ENCODE measurements around the gene FKBP1B.
"Not testable (repeated sequence)": the region's sequence is repeated elsewhere in the genome, so short reads cannot be mapped to it uniquely, and the experiment has no call there.

Gene FKBP1B

DNA sequence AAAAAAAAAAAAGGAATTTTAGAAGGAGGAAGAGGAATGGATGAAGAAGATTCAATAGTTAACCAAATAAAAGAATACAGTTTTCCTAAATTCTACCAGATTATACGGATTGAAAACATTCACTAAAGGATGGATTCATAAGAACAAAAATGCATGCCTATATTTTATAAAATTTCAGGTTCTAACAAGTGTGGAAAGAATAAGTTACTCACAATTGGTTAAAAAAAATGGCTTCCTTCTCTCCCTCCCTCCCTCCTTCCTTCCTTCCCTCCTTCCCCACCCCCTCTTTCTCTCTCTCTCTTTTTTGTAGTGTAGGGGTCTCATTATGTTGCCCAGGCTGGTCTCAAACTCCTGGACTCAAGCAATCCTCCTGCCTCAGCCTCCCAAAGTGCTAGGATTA is 36.7 kb downstream of the FKBP1B start:
- Histone ChIP-seq H2AFZ (ENCODE audit: low read depth, low read length, severe bottlenecking) (no peak overlapping the region), H3K9me2 (replicated peaks; ENCODE audit: insufficient read depth, low read length) (no peaks in the 10 kb centered on the region), H3K9me3 (ENCODE audit: insufficient read depth, low read length) (no peaks in the 10 kb centered on the region), H3K9ac (ENCODE audit: low read length) (no peak overlapping the region), H3K4me2 (ENCODE audit: low read depth, low read length, poor library complexity, severe bottlenecking) (no peak overlapping the region), H3K36me3 (ENCODE audit: low read length) (no peaks in the 10 kb centered on the region), H3K27me3 (ENCODE audit: low read length) (no peaks in the 10 kb centered on the region), H3K27ac (ENCODE audit: low read depth, low read length) (no peak overlapping the region), H3K4me3 (ENCODE audit: insufficient read depth, low read length, poor library complexity, severe bottlenecking) (no peak overlapping the region), H3K79me2 (ENCODE audit: insufficient read depth, low read length) (no peaks in the 10 kb centered on the region), H4K20me1 (ENCODE audit: low read depth, low read length) (no peaks in the 10 kb centered on the region), H3F3A (ENCODE audit: insufficient read depth) (peaks cover 6% of the 10 kb centered on the region; the same call in 1 of the 2 replicates)
- TF ChIP-seq, protein P1, sequence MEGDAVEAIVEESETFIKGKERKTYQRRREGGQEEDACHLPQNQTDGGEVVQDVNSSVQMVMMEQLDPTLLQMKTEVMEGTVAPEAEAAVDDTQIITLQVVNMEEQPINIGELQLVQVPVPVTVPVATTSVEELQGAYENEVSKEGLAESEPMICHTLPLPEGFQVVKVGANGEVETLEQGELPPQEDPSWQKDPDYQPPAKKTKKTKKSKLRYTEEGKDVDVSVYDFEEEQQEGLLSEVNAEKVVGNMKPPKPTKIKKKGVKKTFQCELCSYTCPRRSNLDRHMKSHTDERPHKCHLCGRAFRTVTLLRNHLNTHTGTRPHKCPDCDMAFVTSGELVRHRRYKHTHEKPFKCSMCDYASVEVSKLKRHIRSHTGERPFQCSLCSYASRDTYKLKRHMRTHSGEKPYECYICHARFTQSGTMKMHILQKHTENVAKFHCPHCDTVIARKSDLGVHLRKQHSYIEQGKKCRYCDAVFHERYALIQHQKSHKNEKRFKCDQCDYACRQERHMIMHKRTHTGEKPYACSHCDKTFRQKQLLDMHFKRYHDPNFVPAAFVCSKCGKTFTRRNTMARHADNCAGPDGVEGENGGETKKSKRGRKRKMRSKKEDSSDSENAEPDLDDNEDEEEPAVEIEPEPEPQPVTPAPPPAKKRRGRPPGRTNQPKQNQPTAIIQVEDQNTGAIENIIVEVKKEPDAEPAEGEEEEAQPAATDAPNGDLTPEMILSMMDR (IDR thresholded peaks at IDR 0.05; ENCODE audit: insufficient read depth, low read length, poor library complexity, severe bottlenecking), result no peak
- no peak for TF ChIP-seq EZH2phosphoT487 (conservative IDR thresholded peaks at IDR 0.05; ENCODE audit: low read length)

DNA sequence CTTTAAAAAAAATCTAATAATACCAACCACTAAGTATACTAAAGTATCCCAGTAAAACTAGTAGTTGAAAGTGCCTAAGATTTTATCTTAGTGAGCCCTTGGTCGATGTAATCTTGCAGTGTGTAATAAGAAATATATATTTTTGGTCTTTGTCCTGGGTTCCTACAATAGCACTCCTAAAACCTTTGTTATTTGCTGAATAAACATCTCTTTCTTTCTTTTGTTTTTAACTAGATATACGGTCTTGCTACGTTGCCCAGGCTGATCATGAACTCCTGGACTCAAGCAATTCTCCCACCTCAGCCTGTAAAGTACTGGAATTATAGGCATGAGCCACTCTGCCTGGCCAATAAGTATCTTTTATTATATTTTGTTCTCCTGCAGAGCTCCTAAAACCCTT is 37.5 kb downstream of the FKBP1B start:
- H3K27ac ChIP-seq (ENCODE audit: low read depth, low read length), result no peak overlapping the region
- H3K36me3 ChIP-seq (ENCODE audit: low read length), result no peaks in the 10 kb centered on the region
- H4K20me1 ChIP-seq (ENCODE audit: low read depth, low read length), result no peaks in the 10 kb centered on the region
- no peak overlapping the region for H3K4me2 ChIP-seq (ENCODE audit: low read depth, low read length, poor library complexity, severe bottlenecking)
- TF ChIP-seq, protein P1 (IDR thresholded peaks at IDR 0.05; ENCODE audit: insufficient read depth, low read length, poor library complexity, severe bottlenecking), result no peak
- no peak for TF ChIP-seq EZH2phosphoT487 (conservative IDR thresholded peaks at IDR 0.05; ENCODE audit: low read length)
- no peak overlapping the region for H3K4me3 ChIP-seq (ENCODE audit: insufficient read depth, low read length, poor library complexity, severe bottlenecking)
- H3F3A ChIP-seq (ENCODE audit: insufficient read depth), result peaks cover 6% of the 10 kb centered on the region; the same call in 1 of the 2 replicates
- no peak overlapping the region for H2AFZ ChIP-seq (ENCODE audit: low read depth, low read length, severe bottlenecking)
- no peak overlapping the region for H3K9ac ChIP-seq (ENCODE audit: low read length)
- H3K79me2 ChIP-seq (ENCODE audit: insufficient read depth, low read length), result no peaks in the 10 kb centered on the region
- no peaks in the 10 kb centered on the region for H3K9me2 ChIP-seq (replicated peaks; ENCODE audit: insufficient read depth, low read length)
- H3K9me3 ChIP-seq (ENCODE audit: insufficient read depth, low read length), result no peaks in the 10 kb centered on the region
- no peaks in the 10 kb centered on the region for H3K27me3 ChIP-seq (ENCODE audit: low read length)

DNA sequence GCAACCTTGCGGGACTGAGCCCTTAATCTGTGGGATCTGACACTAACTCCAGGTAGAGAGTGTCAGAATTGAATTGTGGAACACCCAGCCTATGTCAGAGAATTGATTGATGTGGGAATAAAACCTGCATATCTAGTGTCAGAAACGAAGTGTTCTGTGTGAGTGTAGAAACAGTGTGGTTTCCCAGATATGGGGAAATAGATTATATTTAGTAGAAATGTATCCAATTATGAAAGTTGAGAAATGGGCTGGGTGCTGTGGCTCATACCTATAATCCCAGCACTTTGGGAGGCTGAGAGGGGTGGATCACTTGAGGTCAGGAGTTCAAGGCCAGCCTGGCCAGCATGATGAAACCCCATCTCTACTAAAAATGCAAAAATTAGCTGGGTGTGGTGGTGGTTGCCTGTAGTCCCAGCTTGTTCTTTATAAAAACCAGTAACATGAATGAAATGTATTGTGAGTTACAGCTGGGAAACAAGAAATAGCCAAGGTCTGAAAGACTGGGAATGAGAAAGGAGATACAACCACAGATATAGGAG is 39.3 kb downstream of the FKBP1B start:
- H3K9me3 ChIP-seq (ENCODE audit: insufficient read depth, low read length), result no peaks in the 10 kb centered on the region
- no peaks in the 10 kb centered on the region for H3K9me2 ChIP-seq (replicated peaks; ENCODE audit: insufficient read depth, low read length)
- H3K4me3 ChIP-seq (ENCODE audit: insufficient read depth, low read length, poor library complexity, severe bottlenecking), result no peak overlapping the region
- H3K36me3 ChIP-seq (ENCODE audit: low read length), result no peaks in the 10 kb centered on the region
- H3K27ac ChIP-seq (ENCODE audit: low read depth, low read length), result no peak overlapping the region
- H3K79me2 ChIP-seq (ENCODE audit: insufficient read depth, low read length), result no peaks in the 10 kb centered on the region
- H4K20me1 ChIP-seq (ENCODE audit: low read depth, low read length), result no peaks in the 10 kb centered on the region
- TF ChIP-seq, protein P1 (IDR thresholded peaks at IDR 0.05; ENCODE audit: insufficient read depth, low read length, poor library complexity, severe bottlenecking), result no peak
- TF ChIP-seq EZH2phosphoT487 (conservative IDR thresholded peaks at IDR 0.05; ENCODE audit: low read length), result no peak
- H3K9ac ChIP-seq (ENCODE audit: low read length), result no peak overlapping the region
- no peak overlapping the region for H3K4me2 ChIP-seq (ENCODE audit: low read depth, low read length, poor library complexity, severe bottlenecking)
- no peak overlapping the region for H2AFZ ChIP-seq (ENCODE audit: low read depth, low read length, severe bottlenecking)
- H3K27me3 ChIP-seq (ENCODE audit: low read length), result no peaks in the 10 kb centered on the region
- H3F3A ChIP-seq (ENCODE audit: insufficient read depth), result peaks cover 6% of the 10 kb centered on the region; the same call in 1 of the 2 replicates

DNA sequence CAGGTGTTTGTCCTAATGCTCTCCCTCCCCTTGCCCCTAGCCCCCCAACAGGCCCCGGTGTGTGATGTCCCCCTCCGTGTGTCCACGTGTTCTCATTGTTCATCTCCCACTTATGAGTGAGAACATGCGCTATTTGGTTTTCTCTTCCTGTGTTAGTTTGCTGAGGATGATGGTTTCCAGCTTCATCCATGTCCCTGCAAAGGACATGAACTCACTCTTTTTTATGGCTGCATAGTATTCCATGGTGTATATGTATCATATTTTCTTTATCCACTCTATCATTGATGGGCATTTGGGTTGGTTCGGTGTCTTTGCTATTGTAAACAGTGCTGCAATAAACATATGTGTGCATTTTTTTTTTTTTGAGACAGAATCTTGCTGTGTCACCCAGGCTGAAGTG is 43.7 kb downstream of the FKBP1B start:
- H3K36me3 ChIP-seq (ENCODE audit: low read length); H3K27me3 ChIP-seq (ENCODE audit: low read length); H3K4me3 ChIP-seq (ENCODE audit: insufficient read depth, low read length, poor library complexity, severe bottlenecking); H3K9me2 ChIP-seq (replicated peaks; ENCODE audit: insufficient read depth, low read length); H4K20me1 ChIP-seq (ENCODE audit: low read depth, low read length); H3K27ac ChIP-seq (ENCODE audit: low read depth, low read length); H2AFZ ChIP-seq (ENCODE audit: low read depth, low read length, severe bottlenecking); H3K9ac ChIP-seq (ENCODE audit: low read length); H3F3A ChIP-seq (ENCODE audit: insufficient read depth); H3K79me2 ChIP-seq (ENCODE audit: insufficient read depth, low read length); H3K4me2 ChIP-seq (ENCODE audit: low read depth, low read length, poor library complexity, severe bottlenecking); H3K9me3 ChIP-seq (ENCODE audit: insufficient read depth, low read length): not testable (repeated sequence)

DNA sequence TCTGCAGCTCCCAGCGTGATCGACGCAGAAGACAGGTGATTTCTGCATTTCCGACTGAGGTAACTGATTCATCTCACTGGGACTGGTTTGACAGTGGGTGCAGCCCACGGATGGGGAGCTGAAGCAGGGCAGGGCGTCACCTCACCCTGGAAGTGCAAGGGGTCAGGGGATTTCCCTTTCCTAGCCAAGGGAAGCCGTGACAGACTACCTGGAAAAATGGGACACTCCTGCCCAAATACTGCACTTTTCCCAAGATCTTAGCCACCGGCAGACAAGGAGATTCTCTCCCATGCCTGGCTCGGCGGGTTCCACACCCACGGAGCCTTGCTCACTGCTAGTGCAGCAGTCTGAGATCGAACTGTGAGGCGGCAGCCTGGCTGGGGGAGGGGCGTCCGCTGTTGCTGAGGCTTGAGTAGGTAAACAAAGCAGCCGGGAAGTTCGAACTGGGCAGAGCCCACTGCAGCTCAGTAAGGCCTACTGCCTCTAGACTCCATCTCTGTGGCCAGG is 45.7 kb downstream of the FKBP1B start:
- not testable (repeated sequence) for H3K36me3 ChIP-seq (ENCODE audit: low read length); H3K4me3 ChIP-seq (ENCODE audit: insufficient read depth, low read length, poor library complexity, severe bottlenecking); H3K9ac ChIP-seq (ENCODE audit: low read length); H3K4me2 ChIP-seq (ENCODE audit: low read depth, low read length, poor library complexity, severe bottlenecking); H3F3A ChIP-seq (ENCODE audit: insufficient read depth); H3K27me3 ChIP-seq (ENCODE audit: low read length); H3K79me2 ChIP-seq (ENCODE audit: insufficient read depth, low read length); H3K9me3 ChIP-seq (ENCODE audit: insufficient read depth, low read length); H4K20me1 ChIP-seq (ENCODE audit: low read depth, low read length); H2AFZ ChIP-seq (ENCODE audit: low read depth, low read length, severe bottlenecking); H3K9me2 ChIP-seq (replicated peaks; ENCODE audit: insufficient read depth, low read length); H3K27ac ChIP-seq (ENCODE audit: low read depth, low read length)

DNA sequence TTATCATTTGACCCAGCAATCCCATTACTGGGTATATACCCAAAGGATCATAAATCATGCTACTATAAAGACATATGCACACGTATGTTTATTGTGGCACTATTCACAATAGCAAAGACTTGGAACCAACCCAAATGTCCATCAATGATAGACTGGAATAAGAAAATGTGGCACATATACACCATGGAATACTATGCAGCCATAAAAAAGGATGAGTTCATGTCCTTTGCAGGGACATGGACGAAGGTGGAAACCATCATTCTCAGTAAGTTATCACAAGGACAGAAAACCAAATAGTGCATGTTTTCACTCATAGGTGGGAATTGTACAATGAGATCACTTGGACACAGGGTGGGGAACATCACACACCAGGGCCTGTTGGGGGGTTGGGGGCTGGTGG is 51.2 kb downstream of the FKBP1B start:
- H3K4me3 ChIP-seq (ENCODE audit: insufficient read depth, low read length, poor library complexity, severe bottlenecking); H3K27ac ChIP-seq (ENCODE audit: low read depth, low read length); H3K9ac ChIP-seq (ENCODE audit: low read length); H3F3A ChIP-seq (ENCODE audit: insufficient read depth); H3K79me2 ChIP-seq (ENCODE audit: insufficient read depth, low read length); H4K20me1 ChIP-seq (ENCODE audit: low read depth, low read length); H3K27me3 ChIP-seq (ENCODE audit: low read length); H3K9me3 ChIP-seq (ENCODE audit: insufficient read depth, low read length); H3K36me3 ChIP-seq (ENCODE audit: low read length); H3K4me2 ChIP-seq (ENCODE audit: low read depth, low read length, poor library complexity, severe bottlenecking); H2AFZ ChIP-seq (ENCODE audit: low read depth, low read length, severe bottlenecking); H3K9me2 ChIP-seq (replicated peaks; ENCODE audit: insufficient read depth, low read length): not testable (repeated sequence)
